HepG2 (cell line): ENCODE measurements around the gene PLD3. TPM values are rescaled to one million over a fixed set of nuclear protein-coding genes. Genes with fewer than 3 reads are reported as not detected.

ENCODE experiments used
- CREB3 ChIP-seq: sonication (generic); formaldehyde crosslinking; IDR thresholded peaks from 2 replicates; pipeline ENCODE4 v1.5.0; 2020; ENCODE audit warnings: missing genetic modification reagents
- CTCF ChIP-seq: sonication (generic); formaldehyde crosslinking; IDR thresholded peaks from 2 replicates; pipeline ENCODE4 v1.5.0; 2020; ENCODE audit warnings: mild to moderate bottlenecking, missing genetic modification reagents, moderate library complexity
- FOSL2 ChIP-seq: sonication (generic); formaldehyde crosslinking; IDR thresholded peaks from 2 replicates; pipeline ENCODE4 v1.4.0; 2020; ENCODE audit warnings: missing genetic modification reagents
- RFXAP ChIP-seq: sonication (generic); formaldehyde crosslinking; IDR thresholded peaks from 2 replicates; pipeline ENCODE4 v1.4.0; 2020; ENCODE audit warnings: missing genetic modification reagents, borderline replicate concordance
- SIN3A ChIP-seq: IDR thresholded peaks from 2 replicates; pipeline ENCODE4 v1.6.1; 2011; ENCODE audit warnings: low read depth, mild to moderate bottlenecking, control low read depth, low read length, borderline replicate concordance
- SNAPC4 ChIP-seq: sonication (generic); formaldehyde crosslinking; IDR thresholded peaks from 2 replicates; pipeline ENCODE4 v1.4.0; 2020; ENCODE audit warnings: mild to moderate bottlenecking, missing genetic modification reagents
- SP140L ChIP-seq: sonication (generic); formaldehyde crosslinking; IDR thresholded peaks from 2 replicates; pipeline ENCODE4 v1.4.0; 2020; ENCODE audit warnings: missing genetic modification reagents, borderline replicate concordance
- ZBED4 ChIP-seq: sonication (generic); formaldehyde crosslinking; IDR thresholded peaks from 2 replicates; pipeline ENCODE4 v1.4.0; 2020; ENCODE audit warnings: missing genetic modification reagents, borderline replicate concordance
- ZC3H13 ChIP-seq: sonication (generic); formaldehyde crosslinking; IDR thresholded peaks from 2 replicates; pipeline ENCODE4 v1.8.1; 2023; ENCODE audit warnings: mild to moderate bottlenecking, missing genetic modification reagents, moderate library complexity
- ZFP36L1 ChIP-seq: sonication (generic); formaldehyde crosslinking; IDR thresholded peaks from 2 replicates; pipeline ENCODE4 v1.8.0; 2022; ENCODE audit warnings: mild to moderate bottlenecking, missing genetic modification reagents, moderate library complexity
- ZGPAT ChIP-seq: IDR thresholded peaks from 2 replicates; pipeline ENCODE4 v1.6.1; 2016; ENCODE audit warnings: mild to moderate bottlenecking
- ZNF232 ChIP-seq: sonication (generic); formaldehyde crosslinking; IDR thresholded peaks from 2 replicates; pipeline ENCODE4 v1.4.0; 2020; ENCODE audit warnings: missing genetic modification reagents, borderline replicate concordance
- ZNF430 ChIP-seq: sonication (generic); formaldehyde crosslinking; IDR thresholded peaks from 2 replicates; pipeline ENCODE4 v1.9.0; 2021; ENCODE audit warnings: mild to moderate bottlenecking, missing genetic modification reagents
- ZNF616 ChIP-seq: sonication (generic); formaldehyde crosslinking; IDR thresholded peaks from 2 replicates; pipeline ENCODE4 v1.5.0; 2020; ENCODE audit warnings: low read depth, mild to moderate bottlenecking, missing genetic modification reagents
- polyA plus RNA-seq, 8 experiments: library from polyadenylated mRNA; depleted of rRNA in 3 of 8; stranded (reverse) in 7 of 8; unstranded in 1 of 8; fragments of >200 nt; fragmentation: Illumina TruSeq in 4 of 8; extraction: Trizol in 4 of 8; gene quantifications; 2 replicates each; pipeline versions ENCODE4 v1.2.1 to v1.2.3, GENCODE V29; 2011 to 2016; ENCODE audit warnings: low read depth in 4 of 8, missing spikeins in 1 of 8, mixed read lengths in 1 of 8; ENCODE audit not compliant: insufficient read depth in 1 of 8
- total RNA-seq, 5 experiments: library from RNA; depleted of rRNA; stranded (reverse); fragments of >200 nt; fragmentation: Illumina TruSeq; extraction: Trizol; gene quantifications; 2 replicates each; pipeline ENCODE4 v1.2.3, GENCODE V29; 2016; ENCODE audit warnings: low read depth in 1 of 5

The PLD3 gene
- total and polyA plus RNA-seq, 2 of the 13 experiments (the other 11 are each of a cell fraction or from before 2014, with no cell fraction given): 45.7 to 164 TPM

GRCh38 chr19:40425450-40426287 lies 77.2 kb downstream of the PLD3 start, which contains the start of gene SERTAD1 (continued):
- TF ChIP-seq ZBED4 (CRISPR knock-in tag) (no peak; the same call in 1 of the 2 replicates), ZGPAT (peak; percentile 76), CTCF (CRISPR knock-in tag) (peak; percentile 78), ZNF616 (CRISPR knock-in tag) (peak; percentile 70; the same call in 1 of the 2 replicates), FOSL2 (CRISPR knock-in tag) (peak; percentile 69), SIN3A (peak; percentile 35; the same call in 1 of the 2 replicates), ZNF232 (CRISPR knock-in tag) (peak; percentile 80; the same call in 1 of the 2 replicates), SNAPC4 (CRISPR knock-in tag) (peak; percentile 96), ZC3H13 (no peak), SP140L (CRISPR knock-in tag) (no peak), CREB3 (CRISPR knock-in tag) (0 out of 2 replicates have a peak, but pooled peaks have one; percentile 54), ZNF430 (peak; percentile 49; the same call in 1 of the 2 replicates), ZFP36L1 (CRISPR knock-in tag) (peak; percentile 61; the same call in 1 of the 2 replicates), RFXAP (CRISPR knock-in tag) (peak; percentile 96)
